K562 (cell line): Measurements from ENCODE around the gene BACE2. TPM values are rescaled to one million over a fixed set of nuclear protein-coding genes. Genes with fewer than 3 reads are reported as not detected.

Experiments
- BCL6 ChIP-seq: fragments of 250-450 bp; sonication (Bioruptor Pico); IDR thresholded peaks from 2 replicates; pipeline ENCODE4 v1.4.0; 2020
- BRCA1 ChIP-seq, 2 experiments: fragments of 450-650 bp in 1 of 2; sonication (generic) in 1 of 2; formaldehyde crosslinking in 1 of 2; IDR thresholded peaks; 2 replicates each; pipeline versions ENCODE4 v1.5.0 to v1.6.1; 2017 to 2020; ENCODE audit warnings: mild to moderate bottlenecking in 1 of 2, missing genetic modification reagents in 1 of 2
- FOS ChIP-seq: IDR thresholded peaks from 3 replicates; pipeline ENCODE4 v1.6.1; 2011; ENCODE audit not compliant: insufficient read length; ENCODE audit errors: extremely low read depth
- NFE2L1 ChIP-seq: fragments of 450-650 bp; IDR thresholded peaks from 2 replicates; pipeline ENCODE4 v1.6.1; 2016; ENCODE audit warnings: missing genetic modification characterization, low read depth, mild to moderate bottlenecking, missing compliant biosample characterization, moderate library complexity, borderline replicate concordance
- PHB ChIP-seq: fragments of 250-450 bp; sonication (Bioruptor Pico); IDR thresholded peaks from 2 replicates; pipeline ENCODE4 v1.5.0; 2021
- POU5F1 ChIP-seq: fragments of 150-350 bp; IDR thresholded peaks from 2 replicates; pipeline ENCODE4 v1.6.1; 2014; ENCODE audit warnings: borderline replicate concordance, low read length, low read depth, mild to moderate bottlenecking; ENCODE audit not compliant: partially characterized antibody
- polyA plus RNA-seq, 8 experiments: library from polyadenylated mRNA; depleted of rRNA in 4 of 8; stranded (reverse) in 5 of 8; unstranded in 3 of 8; fragments of >200 nt; fragmentation: Nextera tagmentation in 2 of 8; fragmentation: Illumina TruSeq in 1 of 8; extraction: Ambion mirVana in 2 of 8; extraction: Trizol in 1 of 8; gene quantifications; 2 replicates each; pipeline versions ENCODE4 v1.2.1 to v1.2.3, GENCODE V29; 2011 to 2014; ENCODE audit warnings: inconsistent platforms in 1 of 8, missing spikeins in 1 of 8
- total RNA-seq, 7 experiments: library from RNA; depleted of rRNA in 6 of 7; stranded (reverse); fragments of >200 nt in 6 of 7; fragmentation: Illumina TruSeq in 2 of 7; extraction: Trizol in 2 of 7; gene quantifications; 2 replicates each; pipeline versions ENCODE4 v1.2.1 to v1.2.3, GENCODE V29; 2011 to 2021; ENCODE audit warnings: low replicate concordance in 1 of 7
- TF ChIP-seq, protein P1 (sequence below): fragments of 250-450 bp; sonication (Bioruptor Pico); IDR thresholded peaks from 2 replicates; pipeline ENCODE4 v1.4.0; 2020; ENCODE audit warnings: mild to moderate bottlenecking, moderate library complexity, borderline replicate concordance
- TF ChIP-seq, protein P2 (sequence below): IDR thresholded peaks from 3 replicates; pipeline ENCODE4 v1.6.1; 2011; ENCODE audit warnings: borderline replicate concordance, mild to moderate bottlenecking; ENCODE audit not compliant: insufficient read length, insufficient read depth
- TF ChIP-seq, protein P3 (sequence below): IDR thresholded peaks from 3 replicates; pipeline ENCODE4 v1.6.1; 2011; ENCODE audit warnings: borderline replicate concordance, mild to moderate bottlenecking, moderate library complexity; ENCODE audit not compliant: insufficient read length; ENCODE audit errors: extremely low read depth
- TF ChIP-seq, protein P4 (sequence below): sonication (generic); formaldehyde crosslinking; IDR thresholded peaks from 2 replicates; pipeline ENCODE4 v1.8.0; 2023; ENCODE audit warnings: missing genetic modification reagents, mild to moderate bottlenecking, borderline replicate concordance

BACE2 gene
- total and polyA plus RNA-seq, 9 of the 15 experiments (the other 6 are each of a cell fraction or from before 2014, with no cell fraction given) = 0.05 to 0.24 (median 0.15) TPM; not detected in 2

DNA sequence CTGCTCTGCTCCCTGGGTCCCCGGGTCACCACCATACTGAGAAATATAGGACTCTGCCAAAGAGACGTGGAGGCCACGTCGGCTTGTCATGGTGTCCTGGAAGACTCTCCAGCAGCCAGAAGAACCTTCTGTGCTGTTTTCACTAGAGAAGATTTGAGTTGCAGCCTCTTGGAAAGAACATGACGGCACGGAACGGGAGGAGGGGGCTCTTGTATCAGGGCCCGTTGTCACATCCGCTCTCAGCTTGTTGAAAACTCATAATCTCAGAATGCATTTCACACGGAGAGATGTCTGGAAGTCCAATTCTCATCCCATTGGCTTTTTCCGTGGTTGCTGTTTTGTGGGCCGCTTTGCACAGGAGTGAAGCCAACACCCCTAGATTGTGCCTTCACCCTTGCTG lies 109.2 kb downstream of the BACE2 start (continued):
- TF ChIP-seq, protein P1, sequence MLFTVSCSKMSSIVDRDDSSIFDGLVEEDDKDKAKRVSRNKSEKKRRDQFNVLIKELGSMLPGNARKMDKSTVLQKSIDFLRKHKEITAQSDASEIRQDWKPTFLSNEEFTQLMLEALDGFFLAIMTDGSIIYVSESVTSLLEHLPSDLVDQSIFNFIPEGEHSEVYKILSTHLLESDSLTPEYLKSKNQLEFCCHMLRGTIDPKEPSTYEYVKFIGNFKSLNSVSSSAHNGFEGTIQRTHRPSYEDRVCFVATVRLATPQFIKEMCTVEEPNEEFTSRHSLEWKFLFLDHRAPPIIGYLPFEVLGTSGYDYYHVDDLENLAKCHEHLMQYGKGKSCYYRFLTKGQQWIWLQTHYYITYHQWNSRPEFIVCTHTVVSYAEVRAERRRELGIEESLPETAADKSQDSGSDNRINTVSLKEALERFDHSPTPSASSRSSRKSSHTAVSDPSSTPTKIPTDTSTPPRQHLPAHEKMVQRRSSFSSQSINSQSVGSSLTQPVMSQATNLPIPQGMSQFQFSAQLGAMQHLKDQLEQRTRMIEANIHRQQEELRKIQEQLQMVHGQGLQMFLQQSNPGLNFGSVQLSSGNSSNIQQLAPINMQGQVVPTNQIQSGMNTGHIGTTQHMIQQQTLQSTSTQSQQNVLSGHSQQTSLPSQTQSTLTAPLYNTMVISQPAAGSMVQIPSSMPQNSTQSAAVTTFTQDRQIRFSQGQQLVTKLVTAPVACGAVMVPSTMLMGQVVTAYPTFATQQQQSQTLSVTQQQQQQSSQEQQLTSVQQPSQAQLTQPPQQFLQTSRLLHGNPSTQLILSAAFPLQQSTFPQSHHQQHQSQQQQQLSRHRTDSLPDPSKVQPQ (CRISPR knock-in tag) = no peak
- TF ChIP-seq BRCA1 (IDR thresholded peaks at IDR 0.05) (no peak), BRCA1 (CRISPR knock-in tag; IDR thresholded peaks at IDR 0.05) (no peak), NFE2L1 (tag) (no peak), POU5F1 (no peak), PHB (CRISPR knock-in tag) (no peak), FOS (no peak), BCL6 (no peak)
- TF ChIP-seq, protein P2, sequence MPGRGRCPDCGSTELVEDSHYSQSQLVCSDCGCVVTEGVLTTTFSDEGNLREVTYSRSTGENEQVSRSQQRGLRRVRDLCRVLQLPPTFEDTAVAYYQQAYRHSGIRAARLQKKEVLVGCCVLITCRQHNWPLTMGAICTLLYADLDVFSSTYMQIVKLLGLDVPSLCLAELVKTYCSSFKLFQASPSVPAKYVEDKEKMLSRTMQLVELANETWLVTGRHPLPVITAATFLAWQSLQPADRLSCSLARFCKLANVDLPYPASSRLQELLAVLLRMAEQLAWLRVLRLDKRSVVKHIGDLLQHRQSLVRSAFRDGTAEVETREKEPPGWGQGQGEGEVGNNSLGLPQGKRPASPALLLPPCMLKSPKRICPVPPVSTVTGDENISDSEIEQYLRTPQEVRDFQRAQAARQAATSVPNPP = no peak
- TF ChIP-seq, protein P3, sequence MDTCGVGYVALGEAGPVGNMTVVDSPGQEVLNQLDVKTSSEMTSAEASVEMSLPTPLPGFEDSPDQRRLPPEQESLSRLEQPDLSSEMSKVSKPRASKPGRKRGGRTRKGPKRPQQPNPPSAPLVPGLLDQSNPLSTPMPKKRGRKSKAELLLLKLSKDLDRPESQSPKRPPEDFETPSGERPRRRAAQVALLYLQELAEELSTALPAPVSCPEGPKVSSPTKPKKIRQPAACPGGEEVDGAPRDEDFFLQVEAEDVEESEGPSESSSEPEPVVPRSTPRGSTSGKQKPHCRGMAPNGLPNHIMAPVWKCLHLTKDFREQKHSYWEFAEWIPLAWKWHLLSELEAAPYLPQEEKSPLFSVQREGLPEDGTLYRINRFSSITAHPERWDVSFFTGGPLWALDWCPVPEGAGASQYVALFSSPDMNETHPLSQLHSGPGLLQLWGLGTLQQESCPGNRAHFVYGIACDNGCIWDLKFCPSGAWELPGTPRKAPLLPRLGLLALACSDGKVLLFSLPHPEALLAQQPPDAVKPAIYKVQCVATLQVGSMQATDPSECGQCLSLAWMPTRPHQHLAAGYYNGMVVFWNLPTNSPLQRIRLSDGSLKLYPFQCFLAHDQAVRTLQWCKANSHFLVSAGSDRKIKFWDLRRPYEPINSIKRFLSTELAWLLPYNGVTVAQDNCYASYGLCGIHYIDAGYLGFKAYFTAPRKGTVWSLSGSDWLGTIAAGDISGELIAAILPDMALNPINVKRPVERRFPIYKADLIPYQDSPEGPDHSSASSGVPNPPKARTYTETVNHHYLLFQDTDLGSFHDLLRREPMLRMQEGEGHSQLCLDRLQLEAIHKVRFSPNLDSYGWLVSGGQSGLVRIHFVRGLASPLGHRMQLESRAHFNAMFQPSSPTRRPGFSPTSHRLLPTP = no peak
- TF ChIP-seq, protein P4, sequence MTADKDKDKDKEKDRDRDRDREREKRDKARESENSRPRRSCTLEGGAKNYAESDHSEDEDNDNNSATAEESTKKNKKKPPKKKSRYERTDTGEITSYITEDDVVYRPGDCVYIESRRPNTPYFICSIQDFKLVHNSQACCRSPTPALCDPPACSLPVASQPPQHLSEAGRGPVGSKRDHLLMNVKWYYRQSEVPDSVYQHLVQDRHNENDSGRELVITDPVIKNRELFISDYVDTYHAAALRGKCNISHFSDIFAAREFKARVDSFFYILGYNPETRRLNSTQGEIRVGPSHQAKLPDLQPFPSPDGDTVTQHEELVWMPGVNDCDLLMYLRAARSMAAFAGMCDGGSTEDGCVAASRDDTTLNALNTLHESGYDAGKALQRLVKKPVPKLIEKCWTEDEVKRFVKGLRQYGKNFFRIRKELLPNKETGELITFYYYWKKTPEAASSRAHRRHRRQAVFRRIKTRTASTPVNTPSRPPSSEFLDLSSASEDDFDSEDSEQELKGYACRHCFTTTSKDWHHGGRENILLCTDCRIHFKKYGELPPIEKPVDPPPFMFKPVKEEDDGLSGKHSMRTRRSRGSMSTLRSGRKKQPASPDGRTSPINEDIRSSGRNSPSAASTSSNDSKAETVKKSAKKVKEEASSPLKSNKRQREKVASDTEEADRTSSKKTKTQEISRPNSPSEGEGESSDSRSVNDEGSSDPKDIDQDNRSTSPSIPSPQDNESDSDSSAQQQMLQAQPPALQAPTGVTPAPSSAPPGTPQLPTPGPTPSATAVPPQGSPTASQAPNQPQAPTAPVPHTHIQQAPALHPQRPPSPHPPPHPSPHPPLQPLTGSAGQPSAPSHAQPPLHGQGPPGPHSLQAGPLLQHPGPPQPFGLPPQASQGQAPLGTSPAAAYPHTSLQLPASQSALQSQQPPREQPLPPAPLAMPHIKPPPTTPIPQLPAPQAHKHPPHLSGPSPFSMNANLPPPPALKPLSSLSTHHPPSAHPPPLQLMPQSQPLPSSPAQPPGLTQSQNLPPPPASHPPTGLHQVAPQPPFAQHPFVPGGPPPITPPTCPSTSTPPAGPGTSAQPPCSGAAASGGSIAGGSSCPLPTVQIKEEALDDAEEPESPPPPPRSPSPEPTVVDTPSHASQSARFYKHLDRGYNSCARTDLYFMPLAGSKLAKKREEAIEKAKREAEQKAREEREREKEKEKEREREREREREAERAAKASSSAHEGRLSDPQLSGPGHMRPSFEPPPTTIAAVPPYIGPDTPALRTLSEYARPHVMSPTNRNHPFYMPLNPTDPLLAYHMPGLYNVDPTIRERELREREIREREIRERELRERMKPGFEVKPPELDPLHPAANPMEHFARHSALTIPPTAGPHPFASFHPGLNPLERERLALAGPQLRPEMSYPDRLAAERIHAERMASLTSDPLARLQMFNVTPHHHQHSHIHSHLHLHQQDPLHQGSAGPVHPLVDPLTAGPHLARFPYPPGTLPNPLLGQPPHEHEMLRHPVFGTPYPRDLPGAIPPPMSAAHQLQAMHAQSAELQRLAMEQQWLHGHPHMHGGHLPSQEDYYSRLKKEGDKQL (CRISPR knock-in tag) = no peak
